ENCODE results near the gene LANCL3. TPM values are rescaled to one million over a fixed set of nuclear protein-coding genes. Genes with fewer than 3 reads are reported as not detected.
A peak's percentile ranks its signal among the peaks of the same experiment; 100 is the strongest.
"Not testable (repeated sequence)": the region's sequence is repeated elsewhere in the genome, so short reads cannot be mapped to it uniquely, and the experiment has no call there.

Gene LANCL3
- total RNA-seq: 1 to 10 TPM; 1.5 to 4.4 TPM

- not testable (repeated sequence) for H3K36me3 Mint-ChIP-seq, H3K9me3 Mint-ChIP-seq, H3K27me3 Mint-ChIP-seq
- DNase-seq (ENCODE audit: low spot score): peak; percentile 62
- Mint-ChIP-seq H3K4me1 (ENCODE audit: low read depth in 2 of 2) (peaks cover 9 to 23% of the 10 kb centered on the region in 2 donors), H3K27ac (peak within 1 kb of the TSS; percentile 75 to 86), H3K4me3 (peak within 1 kb of the TSS; percentile 97)
- ATAC-seq: peak; percentile 73 to 75
Observed at GRCh38 chrX:37571426-37572107, at the start of gene LANCL3. Gene LANCL3 (plus strand): TSS chrX:37571661. CDS start chrX:37571871, 210 bp downstream.

GRCh38 chrX:37523673-37524072 is 47.8 kb upstream of the LANCL3 start:
- ATAC-seq; H3K9me3 Mint-ChIP-seq; H3K4me1 Mint-ChIP-seq (ENCODE audit: low read depth in 2 of 2); H3K27ac Mint-ChIP-seq; DNase-seq (ENCODE audit: low spot score); H3K36me3 Mint-ChIP-seq; H3K4me3 Mint-ChIP-seq: not testable (repeated sequence)
- peaks cover 14 to 15% of the 10 kb centered on the region in 2 donors for H3K27me3 Mint-ChIP-seq

GRCh38 chrX:37541991-37542390 is 29.5 kb upstream of the LANCL3 start:
- H3K4me3 Mint-ChIP-seq: no peak overlapping the region
- H3K27ac Mint-ChIP-seq: no peak overlapping the region
- ATAC-seq: no peak
- no peaks in the 10 kb centered on the region for H3K9me3 Mint-ChIP-seq
- no peaks in the 10 kb centered on the region for H3K36me3 Mint-ChIP-seq
- H3K27me3 Mint-ChIP-seq: peaks cover 7 to 13% of the 10 kb centered on the region in 2 donors
- H3K4me1 Mint-ChIP-seq (ENCODE audit: low read depth in 2 of 2): no peaks in the 10 kb centered on the region
- no peak for DNase-seq (ENCODE audit: low spot score)

- H3K9me3 Mint-ChIP-seq: no peaks in the 10 kb centered on the region
- no peaks in the 10 kb centered on the region for H3K36me3 Mint-ChIP-seq
- H3K27ac Mint-ChIP-seq: no peak overlapping the region
- no peaks in the 10 kb centered on the region for H3K4me1 Mint-ChIP-seq (ENCODE audit: low read depth in 2 of 2)
- DNase-seq (ENCODE audit: low spot score) (no peak), ATAC-seq (no peak)
- H3K4me3 Mint-ChIP-seq: no peak overlapping the region
- peaks cover 8 to 13% of the 10 kb centered on the region in 2 donors for H3K27me3 Mint-ChIP-seq
Observed at GRCh38 chrX:37542791-37543190, 28.7 kb upstream of the LANCL3 start.

DNA sequence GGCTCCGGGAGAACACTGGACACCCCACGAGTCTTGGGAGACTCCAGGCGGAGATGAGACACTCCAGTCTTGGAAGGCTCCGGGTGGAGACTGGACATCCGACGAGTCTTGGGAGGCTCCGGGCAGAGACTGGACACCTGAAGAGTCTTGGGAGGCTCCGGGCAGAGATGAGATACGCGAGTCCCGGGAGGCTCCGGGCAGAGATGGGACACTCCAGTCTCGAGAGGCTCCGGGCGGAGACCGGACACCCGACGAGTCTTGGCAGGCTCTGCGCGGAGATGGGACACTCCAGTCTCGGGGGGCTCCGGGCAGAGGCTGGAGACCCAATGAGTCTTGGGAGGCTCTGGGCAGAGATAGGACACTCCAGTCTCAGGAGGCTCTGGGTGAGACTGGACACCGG is 28.1 kb upstream of the LANCL3 start:
- H3K36me3 Mint-ChIP-seq: no peaks in the 10 kb centered on the region
- no peaks in the 10 kb centered on the region for H3K4me1 Mint-ChIP-seq (ENCODE audit: low read depth in 2 of 2)
- H3K9me3 Mint-ChIP-seq: no peaks in the 10 kb centered on the region
- no peak overlapping the region for H3K27ac Mint-ChIP-seq
- ATAC-seq (no peak), DNase-seq (ENCODE audit: low spot score) (no peak)
- H3K27me3 Mint-ChIP-seq: peaks cover 11 to 13% of the 10 kb centered on the region in 2 donors
- H3K4me3 Mint-ChIP-seq: no peak overlapping the region

GRCh38 chrX:37544531-37544930 is 26.9 kb upstream of the LANCL3 start:
- ATAC-seq; H3K27ac Mint-ChIP-seq; H3K4me1 Mint-ChIP-seq (ENCODE audit: low read depth in 2 of 2); DNase-seq (ENCODE audit: low spot score); H3K9me3 Mint-ChIP-seq; H3K36me3 Mint-ChIP-seq; H3K27me3 Mint-ChIP-seq; H3K4me3 Mint-ChIP-seq: not testable (repeated sequence)

DNA sequence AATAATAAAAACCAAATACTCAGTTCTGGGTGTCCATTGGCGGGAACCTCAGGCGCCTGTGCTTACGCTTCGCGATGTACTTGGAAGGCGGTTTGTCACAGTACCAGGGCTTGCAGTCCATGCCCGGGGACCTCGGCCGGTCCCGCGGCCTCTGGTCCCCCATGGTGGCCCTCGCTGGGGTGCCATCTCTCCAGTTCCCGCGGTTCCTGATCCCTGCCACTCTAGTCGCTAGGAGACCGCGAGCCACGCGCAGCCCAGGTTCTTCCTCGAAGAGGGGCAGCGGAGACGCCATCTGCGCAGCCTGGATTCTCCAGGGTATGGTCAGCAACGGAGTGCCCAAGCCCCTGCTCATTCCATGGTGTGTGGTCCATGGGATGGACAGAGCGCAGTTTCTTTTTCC is 26.4 kb upstream of the LANCL3 start:
- Mint-ChIP-seq H3K4me3 (no peak overlapping the region), H3K27ac (no peak overlapping the region), H3K4me1 (ENCODE audit: low read depth in 2 of 2) (no peaks in the 10 kb centered on the region), H3K9me3 (no peaks in the 10 kb centered on the region), H3K36me3 (no peaks in the 10 kb centered on the region), H3K27me3 (peaks cover 6 to 9% of the 10 kb centered on the region in 2 donors)
- DNase-seq (ENCODE audit: low spot score) (no peak), ATAC-seq (no peak)

DNA sequence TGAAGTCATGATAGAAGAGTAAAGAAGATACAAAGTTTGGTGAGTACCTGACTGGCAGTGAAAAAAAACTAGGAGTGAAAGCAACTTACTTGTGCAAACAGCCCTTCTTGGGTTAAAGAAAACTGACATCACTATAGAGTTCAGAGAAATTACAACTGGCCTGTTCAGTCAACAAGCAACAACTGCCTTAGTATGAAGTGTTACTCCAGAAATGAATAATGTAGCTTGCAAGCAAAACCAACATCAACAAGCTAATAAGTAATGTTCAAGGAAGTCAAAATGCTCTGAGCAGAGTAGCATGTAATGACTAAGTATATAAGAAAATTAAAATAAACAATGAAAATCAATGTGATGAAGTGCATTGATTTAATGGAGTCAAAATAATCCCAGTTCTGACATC is 21.8 kb upstream of the LANCL3 start:
- not testable (repeated sequence) for H3K4me3 Mint-ChIP-seq; H3K36me3 Mint-ChIP-seq; H3K9me3 Mint-ChIP-seq; H3K4me1 Mint-ChIP-seq (ENCODE audit: low read depth in 2 of 2); DNase-seq (ENCODE audit: low spot score); H3K27ac Mint-ChIP-seq
- peak in 1 of 2 donors; percentile 52 for ATAC-seq
- H3K27me3 Mint-ChIP-seq: peaks cover 6 to 11% of the 10 kb centered on the region in 2 donors

DNA sequence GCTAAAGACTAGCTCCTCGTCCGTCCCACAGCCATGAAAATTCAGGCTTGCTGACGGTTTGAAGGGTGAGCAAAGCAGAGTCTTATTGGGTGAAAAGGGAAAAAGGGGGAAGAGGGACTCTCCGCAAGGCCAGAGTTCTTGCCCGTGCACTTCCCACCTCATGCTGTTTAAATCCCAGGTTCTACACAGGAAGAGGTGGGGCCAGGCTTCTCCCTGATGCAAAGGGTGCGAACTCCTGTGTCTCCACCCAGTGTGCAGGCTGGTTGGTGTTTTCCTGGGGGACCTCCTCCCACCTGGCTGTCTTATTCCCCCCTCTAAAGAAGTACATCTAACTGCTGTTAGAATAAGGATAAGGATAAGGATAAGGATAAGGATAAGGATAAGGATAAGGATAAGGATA is 18.0 kb upstream of the LANCL3 start:
- Mint-ChIP-seq H3K27me3 (peaks cover 14 to 19% of the 10 kb centered on the region in 2 donors), H3K27ac (no peak overlapping the region), H3K4me3 (no peak overlapping the region), H3K4me1 (ENCODE audit: low read depth in 2 of 2) (no peaks in the 10 kb centered on the region), H3K36me3 (no peaks in the 10 kb centered on the region), H3K9me3 (no peaks in the 10 kb centered on the region)
- ATAC-seq: no peak
- DNase-seq (ENCODE audit: low spot score): no peak

GRCh38 chrX:37565254-37565653 is 6.2 kb upstream of the LANCL3 start:
- not testable (repeated sequence) for H3K9me3 Mint-ChIP-seq; H3K36me3 Mint-ChIP-seq; H3K4me1 Mint-ChIP-seq (ENCODE audit: low read depth in 2 of 2); H3K27ac Mint-ChIP-seq; H3K4me3 Mint-ChIP-seq; ATAC-seq; DNase-seq (ENCODE audit: low spot score)
- peaks cover 19 to 32% of the 10 kb centered on the region in 2 donors for H3K27me3 Mint-ChIP-seq

GRCh38 chrX:37570349-37570748 is 1.1 kb upstream of the LANCL3 start:
- H3K36me3 Mint-ChIP-seq; H3K27ac Mint-ChIP-seq; H3K4me3 Mint-ChIP-seq; H3K9me3 Mint-ChIP-seq; ATAC-seq; DNase-seq (ENCODE audit: low spot score): not testable (repeated sequence)
- Mint-ChIP-seq H3K4me1 (ENCODE audit: low read depth in 2 of 2) (peaks cover 9 to 23% of the 10 kb centered on the region in 2 donors), H3K27me3 (peaks cover 15 to 21% of the 10 kb centered on the region in 2 donors)

- H3K27ac Mint-ChIP-seq: peak overlapping the region; percentile 75 to 86
- H3K36me3 Mint-ChIP-seq, H3K9me3 Mint-ChIP-seq, H3K27me3 Mint-ChIP-seq: not testable (repeated sequence)
- H3K4me1 Mint-ChIP-seq (ENCODE audit: low read depth in 2 of 2): peaks cover 9 to 23% of the 10 kb centered on the region in 2 donors
- DNase-seq (ENCODE audit: low spot score) (peak; percentile 61), ATAC-seq (peak; percentile 80 to 83)
- H3K4me3 Mint-ChIP-seq: peak overlapping the region; percentile 97
Observed at GRCh38 chrX:37572108-37572587, 687 bp downstream of the LANCL3 start.

DNA sequence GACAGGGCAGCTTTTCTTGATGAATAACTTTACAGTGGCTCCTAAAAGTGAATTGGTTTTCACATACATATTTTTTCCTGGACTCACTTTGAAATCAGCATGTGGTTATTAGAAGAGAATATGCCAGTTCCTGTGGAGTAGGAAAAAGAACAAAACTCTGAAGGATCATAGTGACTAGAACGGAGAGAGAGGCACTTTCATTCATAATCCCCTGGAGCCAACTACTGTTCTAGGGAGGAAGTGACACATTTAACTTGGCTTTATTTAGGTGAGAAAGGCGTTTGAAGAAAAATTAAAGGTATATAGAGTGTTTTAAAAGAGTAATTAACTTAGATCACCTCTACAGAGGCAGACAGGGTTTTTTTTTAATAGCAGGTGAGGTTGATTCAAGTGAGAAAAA is 1.7 kb downstream of the LANCL3 start:
- peak overlapping the region; percentile 17 to 86 for H3K27ac Mint-ChIP-seq
- peak overlapping the region; percentile 97 for H3K4me3 Mint-ChIP-seq
- ATAC-seq; H3K9me3 Mint-ChIP-seq; DNase-seq (ENCODE audit: low spot score); H3K36me3 Mint-ChIP-seq; H3K27me3 Mint-ChIP-seq: not testable (repeated sequence)
- H3K4me1 Mint-ChIP-seq (ENCODE audit: low read depth in 2 of 2): peaks cover 9 to 23% of the 10 kb centered on the region in 2 donors

- Mint-ChIP-seq H3K27ac (no peak overlapping the region), H3K4me3 (no peak overlapping the region), H3K36me3 (no peaks in the 10 kb centered on the region), H3K27me3 (no peaks in the 10 kb centered on the region), H3K4me1 (ENCODE audit: low read depth in 2 of 2) (peaks cover 5 to 15% of the 10 kb centered on the region in 2 donors), H3K9me3 (no peaks in the 10 kb centered on the region)
- no peak for ATAC-seq
- no peak for DNase-seq (ENCODE audit: low spot score)
Observed at GRCh38 chrX:37578045-37578444, 6.6 kb downstream of the LANCL3 start.

GRCh38 chrX:37580080-37580479 is 8.6 kb downstream of the LANCL3 start:
- Mint-ChIP-seq H3K27me3 (no peaks in the 10 kb centered on the region), H3K9me3 (peaks cover 5% of the 10 kb centered on the region), H3K36me3 (no peaks in the 10 kb centered on the region), H3K4me3 (no peak overlapping the region), H3K27ac (no peak overlapping the region), H3K4me1 (ENCODE audit: low read depth in 2 of 2) (peaks cover 6% of the 10 kb centered on the region in 2 donors)
- DNase-seq (ENCODE audit: low spot score) (no peak), ATAC-seq (no peak)
